T1000 (cell line): ENCODE data around the gene IZUMO2.

Source experiments
- DNase-seq: peaks from one replicate; lab custom pipeline; 2025; ENCODE audit warnings: mixed read lengths; lab: John Stamatoyannopoulos, UW

Gene IZUMO2

GRCh38 chr19:50162988-50163387, at the start of gene IZUMO2:
TSS of gene IZUMO2 (minus strand) at chr19:50163281. CDS start at chr19:50163194, 87 bp downstream.
- DNase-seq = no peak

- no peak for DNase-seq
Observed at GRCh38 chr19:50210425-50210824, 47.3 kb upstream of the IZUMO2 start.

- no peak for DNase-seq
Observed at GRCh38 chr19:50209131-50209530, 46.0 kb upstream of the IZUMO2 start.

GRCh38 chr19:50207730-50208129, 44.6 kb upstream of the IZUMO2 start:
- no peak for DNase-seq

GRCh38 chr19:50206191-50206590, 43.1 kb upstream of the IZUMO2 start:
- no peak for DNase-seq

- DNase-seq = no peak
Observed at GRCh38 chr19:50205681-50206138, 42.6 kb upstream of the IZUMO2 start.

- no peak for DNase-seq
Observed at GRCh38 chr19:50204811-50205675, 42.0 kb upstream of the IZUMO2 start.

- DNase-seq = no peak
Observed at GRCh38 chr19:50204081-50204428, 41.0 kb upstream of the IZUMO2 start.

GRCh38 chr19:50203281-50204080, 40.4 kb upstream of the IZUMO2 start, which contains the start of gene MYH14:
TSS of gene MYH14 (plus strand) at chr19:50203622. CDS start at chr19:50210366, 6,744 bp downstream.
- no peak for DNase-seq

GRCh38 chr19:50202962-50203280, 39.8 kb upstream of the IZUMO2 start:
- DNase-seq = no peak

- DNase-seq = no peak
Observed at GRCh38 chr19:50202386-50202785, 39.3 kb upstream of the IZUMO2 start.

GRCh38 chr19:50199259-50199555, 36.1 kb upstream of the IZUMO2 start:
- DNase-seq = no peak

GRCh38 chr19:50198431-50199258, 35.6 kb upstream of the IZUMO2 start:
- DNase-seq = no peak

- no peak for DNase-seq
Observed at GRCh38 chr19:50197348-50197747, 34.3 kb upstream of the IZUMO2 start.

GRCh38 chr19:50196322-50196932, 33.3 kb upstream of the IZUMO2 start:
- DNase-seq = no peak

- DNase-seq = no peak
Observed at GRCh38 chr19:50195224-50195623, 32.1 kb upstream of the IZUMO2 start.

- no peak for DNase-seq
Observed at GRCh38 chr19:50192463-50193211, 29.6 kb upstream of the IZUMO2 start.

- DNase-seq = no peak
Observed at GRCh38 chr19:50191216-50191615, 28.1 kb upstream of the IZUMO2 start.

- DNase-seq = no peak
Observed at GRCh38 chr19:50190439-50190891, 27.4 kb upstream of the IZUMO2 start.

- no peak for DNase-seq
Observed at GRCh38 chr19:50189331-50189730, 26.2 kb upstream of the IZUMO2 start.

- DNase-seq = no peak
Observed at GRCh38 chr19:50187937-50188336, 24.9 kb upstream of the IZUMO2 start.
